Activated CD8-positive, alpha-beta T cell treated with anti-CD3 and anti-CD28 coated beads for 36 hours (primary cell): ENCODE data around the gene HBP1. TPM values are rescaled to one million over a fixed set of nuclear protein-coding genes. Genes with fewer than 3 reads are reported as not detected.

Experiments
- ATAC-seq: fragments of 200-7000 bp; cut with Tn5 transposase; one replicate; pipeline ENCODE4 v1.10.0; 2021; ENCODE audit warnings: mild to moderate bottlenecking, moderate library complexity
- CTCF ChIA-PET: fragments of 350-600 bp; sonication (Branson Sonifier 250); formaldehyde crosslinking; loops from one replicate; lab custom pipeline; 2021; ENCODE audit warnings: antibody characterized with exemption; lab: Charles Lee
- POLR2A ChIA-PET: fragments of 350-600 bp; sonication (Branson Sonifier 250); formaldehyde crosslinking; loops from one replicate; lab custom pipeline; 2021; ENCODE audit warnings: antibody characterized with exemption; lab: Charles Lee
- DNase-seq: peaks from one replicate; pipeline ENCODE4 v3.0.0-alpha.2; 2020
- H3K27ac Mint-ChIP-seq: one replicate; pipeline ENCODE4 v1.8.0; 2021; ENCODE audit warnings: mild to moderate bottlenecking, mixed read lengths
- H3K27me3 Mint-ChIP-seq: one replicate; pipeline ENCODE4 v1.8.0; 2021; ENCODE audit warnings: mixed read lengths
- H3K36me3 Mint-ChIP-seq: one replicate; pipeline ENCODE4 v1.8.0; 2021; ENCODE audit warnings: low read depth, mixed read lengths
- H3K4me1 Mint-ChIP-seq: one replicate; pipeline ENCODE4 v1.8.0; 2021; ENCODE audit warnings: low read depth, mixed read lengths
- H3K4me3 Mint-ChIP-seq: one replicate; pipeline ENCODE4 v1.8.0; 2021; ENCODE audit warnings: mild to moderate bottlenecking, moderate library complexity, mixed read lengths
- H3K9me3 Mint-ChIP-seq: one replicate; pipeline ENCODE4 v1.8.0; 2021; ENCODE audit warnings: mixed read lengths
- CTCF ChIP-seq: fragments of 200-600 bp; IDR thresholded peaks from one replicate; pipeline ENCODE4 v1.8.0; 2022; ENCODE audit warnings: antibody characterized with exemption, mild to moderate bottlenecking
- intact Hi-C: fragments of 100-400 bp; cut with micrococcal nuclease; formaldehyde crosslinking; loops from one replicate; pipeline ENCODE4 v1.10.0; 2022
- total RNA-seq, 2 experiments: library from RNA; stranded (reverse); gene quantifications; one replicate each; pipeline ENCODE4 v1.2.3, GENCODE V29; 2021

Gene HBP1
- total RNA-seq, 2 experiments from 2014 or later: 23.8 to 30.5 TPM

GRCh38 chr7:107194052-107194451 lies 25.2 kb downstream of the HBP1 start:
- DNase-seq (no peak), ATAC-seq (no peak)
- intact Hi-C loops: no loop called here
- POLR2A ChIA-PET: no interaction called here
- CTCF ChIA-PET: interaction anchor here (0.7 to 1.6 kb wide), 4 partner anchors 12 to 401 kb away, joined by 3 to 4 read pairs (median 4); no protein-coding TSS in a partner anchor
- peak overlapping the region; percentile 60 for H3K27ac Mint-ChIP-seq
- no peaks in the 10 kb centered on the region for H3K27me3 Mint-ChIP-seq
- TF ChIP-seq CTCF: no peak
- H3K4me3 Mint-ChIP-seq: no peak overlapping the region
- peaks cover 24% of the 10 kb centered on the region for H3K36me3 Mint-ChIP-seq
- H3K4me1 Mint-ChIP-seq: peaks cover 3% of the 10 kb centered on the region
- no peaks in the 10 kb centered on the region for H3K9me3 Mint-ChIP-seq

- ChIA-PET CTCF (interaction anchor here (1.2 kb wide), 2 partner anchors 70 to 304 kb away, joined by 3 to 4 read pairs; no protein-coding TSS in a partner anchor), POLR2A (no interaction called here)
- no peak for DNase-seq
- no peak for ATAC-seq
- intact Hi-C loops: no loop called here
- Mint-ChIP-seq H3K27ac (peak overlapping the region; percentile 54), H3K9me3 (no peaks in the 10 kb centered on the region), H3K4me1 (peaks cover 3% of the 10 kb centered on the region), H3K36me3 (peaks cover 33% of the 10 kb centered on the region), H3K4me3 (no peak overlapping the region), H3K27me3 (no peaks in the 10 kb centered on the region)
- no peak for TF ChIP-seq CTCF
Measured at GRCh38 chr7:107196834-107197610, 28.2 kb downstream of the HBP1 start.

GRCh38 chr7:107201795-107202450 lies 33.1 kb downstream of the HBP1 start:
- DNase-seq: peak; percentile 55
- no peaks in the 10 kb centered on the region for H3K27me3 Mint-ChIP-seq
- CTCF ChIA-PET: interaction anchor here (1.3 to 2.8 kb wide), 3 partner anchors 13 to 677 kb away, joined by 3 to 10 read pairs (median 5); no protein-coding TSS in a partner anchor
- intact Hi-C loops: no loop called here
- POLR2A ChIA-PET: no interaction called here
- H3K4me1 Mint-ChIP-seq: no peaks in the 10 kb centered on the region
- H3K36me3 Mint-ChIP-seq: peaks cover 34% of the 10 kb centered on the region
- H3K27ac Mint-ChIP-seq: no peak overlapping the region
- peak; percentile 74 for ATAC-seq
- peak; percentile 43 for TF ChIP-seq CTCF
- H3K4me3 Mint-ChIP-seq: no peak overlapping the region
- H3K9me3 Mint-ChIP-seq: no peaks in the 10 kb centered on the region

DNA sequence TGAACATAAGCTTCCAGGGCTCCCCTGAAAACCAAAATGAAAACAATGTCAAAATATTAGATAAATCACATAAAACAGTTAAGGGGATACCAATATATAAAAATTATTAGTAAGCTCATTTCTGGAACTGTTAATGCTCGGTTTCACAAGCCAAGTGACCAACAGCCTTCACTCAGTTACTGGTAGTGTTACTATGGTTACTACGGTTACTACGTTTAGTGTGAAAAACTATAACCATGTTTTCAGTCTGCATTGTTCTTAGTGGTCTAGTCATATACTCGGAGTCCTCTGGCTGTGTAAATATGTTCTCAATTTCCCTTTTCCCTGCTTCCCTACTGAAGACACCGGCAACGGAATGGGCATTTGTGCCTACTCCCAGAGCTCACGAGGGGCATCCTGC lies 34.8 kb downstream of the HBP1 start:
- CTCF ChIA-PET: interaction anchor here (0.7 to 1.0 kb wide), 2 partner anchors 9 to 259 kb away, joined by 3 read pairs; no protein-coding TSS in a partner anchor
- H3K36me3 Mint-ChIP-seq: peaks cover 26% of the 10 kb centered on the region
- DNase-seq: no peak

More for the DNA sequence above, 34.8 kb downstream of the HBP1 start:
- Mint-ChIP-seq H3K27me3 (no peaks in the 10 kb centered on the region), H3K4me1 (no peaks in the 10 kb centered on the region), H3K9me3 (no peaks in the 10 kb centered on the region), H3K27ac (no peak overlapping the region), H3K4me3 (no peak overlapping the region)
- POLR2A ChIA-PET: interaction anchor here (0.6 kb wide), 1 partner anchor 487 kb away, joined by 4 read pairs; no protein-coding TSS in a partner anchor
- no peak for ATAC-seq
- TF ChIP-seq CTCF: no peak
- intact Hi-C loops: no loop called here
